GM12873 (cell line): ENCODE results near the gene HECW1.

Experiments used
- CTCF ChIP-seq: IDR thresholded peaks from 2 replicates; pipeline ENCODE4 v1.5.1; 2012; ENCODE audit warnings: low read depth, mild to moderate bottlenecking, moderate library complexity, low read length, control low read depth; ENCODE audit not compliant: insufficient read depth; ENCODE audit errors: missing control alignments

HECW1 gene

GRCh38 chr7:43576241-43576640 lies 463.8 kb downstream of the HECW1 start:
- no peak for TF ChIP-seq CTCF

GRCh38 chr7:43577485-43577951 lies 465.1 kb downstream of the HECW1 start:
- no peak for TF ChIP-seq CTCF

DNA sequence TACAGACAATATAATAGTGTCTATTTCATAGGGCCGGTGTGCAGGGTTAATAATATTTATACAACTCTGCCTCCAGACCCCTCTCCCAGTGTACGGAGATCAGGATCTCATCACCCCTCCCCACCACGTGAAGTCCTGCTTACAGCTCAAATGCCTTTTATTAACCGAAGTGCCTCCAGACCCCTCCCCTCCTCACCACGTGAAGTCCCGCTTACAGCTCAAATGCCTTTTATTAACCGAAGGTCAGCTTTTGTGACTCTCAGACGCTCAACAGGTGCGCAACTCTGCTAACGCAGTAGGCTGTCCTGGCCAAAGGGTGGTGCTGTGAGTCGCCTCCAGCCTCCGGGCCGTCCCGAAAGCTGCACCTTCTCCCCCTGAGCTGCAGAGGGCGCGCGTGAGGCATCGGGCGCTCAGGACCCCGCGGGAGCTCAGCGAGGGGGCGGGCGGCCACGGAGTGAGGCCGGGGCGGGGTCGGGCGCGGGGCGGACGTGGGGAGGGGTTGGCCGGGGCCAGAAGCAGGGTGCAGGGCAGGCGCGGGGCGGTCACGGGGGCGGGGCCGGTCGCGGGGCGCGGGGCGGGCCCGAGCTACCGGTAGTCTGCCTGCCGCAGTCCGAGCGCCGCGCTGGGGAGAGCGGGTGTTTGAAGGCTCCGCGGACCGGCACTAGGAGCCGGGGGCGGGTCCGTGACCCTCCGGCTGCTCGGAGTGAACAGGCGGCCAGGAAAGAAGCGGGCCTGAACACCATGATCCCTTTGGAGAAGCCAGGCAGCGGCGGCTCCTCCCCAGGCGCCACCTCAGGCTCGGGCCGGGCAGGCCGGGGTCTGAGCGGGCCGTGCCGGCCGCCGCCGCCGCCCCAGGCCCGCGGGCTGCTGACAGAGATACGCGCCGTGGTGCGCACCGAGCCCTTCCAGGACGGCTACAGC lies 470.3 kb downstream of the HECW1 start, which contains the start of gene STK17A:
Gene STK17A, plus strand, starts transcription at position 606 of the 921 bp plus-strand sequence. Its CDS starts 136 bp downstream, at position 742.
- peak; percentile 97 for TF ChIP-seq CTCF

- peak; percentile 15 for TF ChIP-seq CTCF
These were observed 471.2 kb downstream of the HECW1 start for GRCh38 chr7:43583424-43584194.

DNA sequence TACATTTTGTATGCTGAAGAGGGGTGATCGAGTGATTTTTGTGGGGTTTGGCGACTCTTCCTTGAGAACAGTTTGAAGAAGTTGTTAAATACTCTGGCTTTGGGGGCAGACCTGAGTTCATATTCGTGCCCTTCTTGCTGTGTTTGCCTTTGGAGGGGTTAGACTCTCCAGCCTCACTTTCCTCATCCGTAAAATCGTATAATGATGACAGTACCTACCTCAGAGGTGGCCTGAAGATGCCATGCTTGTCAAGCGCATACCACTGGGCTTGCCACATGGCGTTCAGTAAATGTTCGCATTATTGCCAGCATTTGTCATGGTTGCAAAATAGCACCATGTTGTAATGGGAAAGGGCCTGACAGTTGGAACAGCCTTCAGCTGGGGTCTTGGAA lies 471.7 kb downstream of the HECW1 start:
- TF ChIP-seq CTCF = no peak

DNA sequence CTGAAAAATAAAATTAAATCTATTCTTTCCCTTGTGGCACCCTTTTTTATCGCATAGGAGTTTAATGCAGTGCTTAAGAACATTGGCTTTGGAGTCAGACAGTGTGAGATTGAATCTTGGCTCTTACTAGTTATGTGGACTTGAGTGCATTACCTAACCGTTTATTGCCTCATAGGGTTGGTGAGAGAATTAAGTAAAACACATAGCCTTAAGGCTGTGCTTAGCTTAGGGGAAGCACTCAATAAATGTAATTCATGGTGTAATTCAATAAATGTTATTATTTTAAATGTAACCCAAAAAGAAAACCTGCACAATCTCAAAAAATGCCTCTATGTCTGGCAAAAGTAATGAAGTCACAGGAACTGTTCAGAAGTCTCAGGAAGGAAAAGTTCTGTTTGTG lies 473.1 kb downstream of the HECW1 start:
- no peak for TF ChIP-seq CTCF
